ENCODE data around the gene KCND2.

KCND2 gene

GRCh38 chr7:120703585-120704240 lies 430.7 kb downstream of the KCND2 start:
- DNase-seq (ENCODE audit: low spot score), result no peak

- DNase-seq (ENCODE audit: low spot score), result no peak
Measured at GRCh38 chr7:120709252-120709971, 436.4 kb downstream of the KCND2 start.

GRCh38 chr7:120709972-120710320 lies 437.0 kb downstream of the KCND2 start:
- DNase-seq (ENCODE audit: low spot score), result no peak

GRCh38 chr7:120714945-120715344 lies 442.0 kb downstream of the KCND2 start:
- DNase-seq (ENCODE audit: low spot score), result no peak

GRCh38 chr7:120716307-120716706 lies 443.3 kb downstream of the KCND2 start:
- DNase-seq (ENCODE audit: low spot score), result no peak

- DNase-seq (ENCODE audit: low spot score), result no peak
Measured at GRCh38 chr7:120717166-120717565, 444.2 kb downstream of the KCND2 start.

- DNase-seq (ENCODE audit: low spot score), result no peak
Measured at GRCh38 chr7:120718361-120718760, 445.4 kb downstream of the KCND2 start.

GRCh38 chr7:120720317-120720716 lies 447.3 kb downstream of the KCND2 start:
- no peak for DNase-seq (ENCODE audit: low spot score)

- DNase-seq (ENCODE audit: low spot score), result no peak
Measured at GRCh38 chr7:120723465-120724385, 450.8 kb downstream of the KCND2 start.

- no peak for DNase-seq (ENCODE audit: low spot score)
Measured at GRCh38 chr7:120724448-120724847, 451.5 kb downstream of the KCND2 start.

GRCh38 chr7:120724955-120725354 lies 452.0 kb downstream of the KCND2 start:
- DNase-seq (ENCODE audit: low spot score), result no peak

- DNase-seq (ENCODE audit: low spot score), result peak; percentile 18
Measured at GRCh38 chr7:120725376-120726039, 452.5 kb downstream of the KCND2 start.

GRCh38 chr7:120729245-120729644 lies 456.3 kb downstream of the KCND2 start:
- DNase-seq (ENCODE audit: low spot score), result no peak

GRCh38 chr7:120731271-120731670 lies 458.3 kb downstream of the KCND2 start:
- no peak for DNase-seq (ENCODE audit: low spot score)

- DNase-seq (ENCODE audit: low spot score), result no peak
Measured at GRCh38 chr7:120732256-120732655, 459.3 kb downstream of the KCND2 start.

GRCh38 chr7:120733143-120733542 lies 460.2 kb downstream of the KCND2 start:
- DNase-seq (ENCODE audit: low spot score), result no peak

GRCh38 chr7:120733835-120734234 lies 460.9 kb downstream of the KCND2 start:
- DNase-seq (ENCODE audit: low spot score), result no peak

- DNase-seq (ENCODE audit: low spot score), result no peak
Measured at GRCh38 chr7:120735791-120736190, 462.8 kb downstream of the KCND2 start.

- DNase-seq (ENCODE audit: low spot score), result no peak
Measured at GRCh38 chr7:120738816-120739215, 465.8 kb downstream of the KCND2 start.

- DNase-seq (ENCODE audit: low spot score), result no peak
Measured at GRCh38 chr7:120740348-120740747, 467.4 kb downstream of the KCND2 start.

- no peak for DNase-seq (ENCODE audit: low spot score)
Measured at GRCh38 chr7:120741371-120742042, 468.5 kb downstream of the KCND2 start.

GRCh38 chr7:120742372-120742771 lies 469.4 kb downstream of the KCND2 start:
- no peak for DNase-seq (ENCODE audit: low spot score)

All from hematopoietic multipotent progenitor cell treated with erythropoietin and hydrocortisone succinate and interleukin-3 and kit ligand, for 15 days (in vitro differentiated cells).